Prostate gland (tissue), 2 donors: Measurements from ENCODE around the gene KIAA1143. TPM values are rescaled to one million over a fixed set of nuclear protein-coding genes. Genes with fewer than 3 reads are reported as not detected.

ENCODE experiments used
- DNase-seq: peaks from one replicate; pipeline ENCODE4 v3.0.0-alpha.2; 2019; ENCODE audit warnings: low spot score
- H3K27ac ChIP-seq, 2 donors: fragments of 200-600 bp; sonication (generic); 2 replicates each; pipeline ENCODE4 v1.5.1; 2017 to 2019
- H3K27me3 ChIP-seq: fragments of 200-600 bp; sonication (generic); replicated peaks from 2 replicates; pipeline ENCODE4 v1.5.1; 2019; ENCODE audit not compliant: insufficient read depth
- H3K36me3 ChIP-seq, 2 donors: fragments of 200-600 bp; sonication (generic); 1 replicate in 1 of 2; 2 replicates in 1 of 2; pipeline versions ENCODE4 v1.5.1 to v1.8.1; 2017 to 2019
- H3K4me1 ChIP-seq: fragments of 200-600 bp; sonication (generic); replicated peaks from 2 replicates; pipeline ENCODE4 v1.5.1; 2019
- H3K4me3 ChIP-seq, 2 donors: fragments of 200-600 bp; sonication (generic); 2 replicates each; pipeline ENCODE4 v1.5.1; 2017 to 2019
- H3K9me3 ChIP-seq: fragments of 200-600 bp; sonication (generic); 2 replicates; pipeline ENCODE4 v1.5.1; 2017
- POLR2A ChIP-seq: fragments of 450-650 bp; IDR thresholded peaks from one replicate; pipeline ENCODE4 v1.6.1; 2016; ENCODE audit warnings: antibody characterized with exemption, mild to moderate bottlenecking
- POLR2AphosphoS5 ChIP-seq: sonication (generic); formaldehyde crosslinking; IDR thresholded peaks from one replicate; pipeline ENCODE4 v1.6.1; 2017; ENCODE audit warnings: antibody characterized with exemption
- WGBS: methylation state at CpG from one replicate; pipeline ENCODE4 v1.1.5; 2018; 5-methylcytosine and 5-hydroxymethylcytosine counted together
- intact Hi-C: fragments of 100-400 bp; cut with DNase I; formaldehyde crosslinking; loops from one replicate; pipeline ENCODE4 v1.14.2; 2022
- total RNA-seq, 2 donors: library from RNA; depleted of rRNA; stranded (reverse); fragments of >200 nt; gene quantifications; one replicate each; pipeline ENCODE4 v1.1.0, GENCODE V29; 2016
- TF ChIP-seq, protein P1 (sequence below), 4 experiments: fragments of 200-600 bp in 2 of 4; fragments of 450-650 bp in 2 of 4; sonication (generic) in 2 of 4; IDR thresholded peaks; 1 replicate in 3 of 4; 2 replicates in 1 of 4; pipeline ENCODE4 v1.5.1; 2016 to 2019; ENCODE audit warnings: antibody characterized with exemption in 4 of 4, mild to moderate bottlenecking in 2 of 4, moderate library complexity in 2 of 4

KIAA1143 gene
- total RNA-seq, 2 donors from 2014 or later, result 23.6 to 24.4 TPM

DNA sequence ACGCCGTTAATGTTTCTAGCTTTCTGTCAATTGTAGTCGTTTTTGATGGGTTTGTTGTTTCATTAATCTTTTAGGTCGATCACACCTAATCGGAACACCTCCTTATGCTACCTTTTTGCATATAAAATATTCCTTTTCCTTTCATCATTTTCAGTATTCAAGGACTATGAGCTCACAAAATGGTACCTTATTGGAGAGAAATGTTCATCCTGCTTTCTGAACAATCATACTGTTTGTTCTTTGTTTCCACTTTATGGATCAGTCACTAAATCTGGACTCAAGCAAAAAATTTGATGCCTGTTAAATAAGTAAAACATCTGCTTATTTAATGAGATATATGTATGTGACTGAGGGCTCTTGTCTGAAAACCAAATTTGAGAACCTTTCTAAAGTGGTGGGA is 1.3 kb upstream of the KIAA1143 start:
- DNase-seq, result no peak
- no peak overlapping the region for H3K4me3 ChIP-seq
- 26% methylated on average over 5 of the region's 5 CpGs for WGBS
- intact Hi-C loops, result loop anchor here (5.0 to 10.0 kb wide), 2 partner anchors 50 to 102 kb away; partner anchors contain the start of genes TMEM42 and ZNF502
- no peaks in the 10 kb centered on the region for H3K36me3 ChIP-seq
- H3K9me3 ChIP-seq, result no peaks in the 10 kb centered on the region
- H3K27me3 ChIP-seq, result no peaks in the 10 kb centered on the region
- TF ChIP-seq POLR2A, result no peak
- TF ChIP-seq POLR2AphosphoS5, result no peak
- TF ChIP-seq, protein P1, sequence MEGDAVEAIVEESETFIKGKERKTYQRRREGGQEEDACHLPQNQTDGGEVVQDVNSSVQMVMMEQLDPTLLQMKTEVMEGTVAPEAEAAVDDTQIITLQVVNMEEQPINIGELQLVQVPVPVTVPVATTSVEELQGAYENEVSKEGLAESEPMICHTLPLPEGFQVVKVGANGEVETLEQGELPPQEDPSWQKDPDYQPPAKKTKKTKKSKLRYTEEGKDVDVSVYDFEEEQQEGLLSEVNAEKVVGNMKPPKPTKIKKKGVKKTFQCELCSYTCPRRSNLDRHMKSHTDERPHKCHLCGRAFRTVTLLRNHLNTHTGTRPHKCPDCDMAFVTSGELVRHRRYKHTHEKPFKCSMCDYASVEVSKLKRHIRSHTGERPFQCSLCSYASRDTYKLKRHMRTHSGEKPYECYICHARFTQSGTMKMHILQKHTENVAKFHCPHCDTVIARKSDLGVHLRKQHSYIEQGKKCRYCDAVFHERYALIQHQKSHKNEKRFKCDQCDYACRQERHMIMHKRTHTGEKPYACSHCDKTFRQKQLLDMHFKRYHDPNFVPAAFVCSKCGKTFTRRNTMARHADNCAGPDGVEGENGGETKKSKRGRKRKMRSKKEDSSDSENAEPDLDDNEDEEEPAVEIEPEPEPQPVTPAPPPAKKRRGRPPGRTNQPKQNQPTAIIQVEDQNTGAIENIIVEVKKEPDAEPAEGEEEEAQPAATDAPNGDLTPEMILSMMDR (IDR thresholded peaks at IDR 0.05), result no peak
- peaks cover 3% of the 10 kb centered on the region for H3K4me1 ChIP-seq
- no peak overlapping the region for H3K27ac ChIP-seq

DNA sequence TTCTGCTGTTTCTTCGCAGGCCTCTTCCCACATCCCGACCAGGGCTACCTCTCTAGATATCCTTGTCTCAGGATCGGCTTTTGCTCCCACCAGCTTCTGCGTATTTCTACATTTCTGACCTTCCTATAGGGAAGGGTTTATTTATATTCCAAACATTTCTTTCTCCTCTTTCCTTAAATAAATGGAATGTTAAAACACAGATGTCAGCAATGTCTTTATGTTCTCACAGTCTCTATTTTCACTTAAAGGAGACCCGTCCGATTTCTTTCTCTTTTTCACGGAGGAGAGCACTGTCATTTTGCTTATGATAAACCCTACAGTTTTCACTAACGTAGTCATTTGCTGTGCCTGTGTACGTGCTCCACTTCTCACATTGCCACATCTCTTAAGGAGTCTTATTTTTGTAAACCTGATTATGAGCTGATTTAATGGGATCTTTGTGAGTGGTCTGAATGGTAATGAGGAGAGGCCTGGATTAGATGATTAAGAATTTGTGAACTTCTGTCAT is 805 bp upstream of the KIAA1143 start:
- DNase-seq, result no peak
- Histone ChIP-seq H3K27me3 (no peaks in the 10 kb centered on the region), H3K36me3 (no peaks in the 10 kb centered on the region), H3K4me3 (peak overlapping the region; percentile 64 to 77), H3K27ac (no peak overlapping the region), H3K9me3 (no peaks in the 10 kb centered on the region), H3K4me1 (peaks cover 3% of the 10 kb centered on the region)
- WGBS, result 1% methylated on average over 9 of the region's 9 CpGs
- TF ChIP-seq POLR2AphosphoS5, result no peak
- no peak for TF ChIP-seq POLR2A
- TF ChIP-seq, protein P1 (IDR thresholded peaks at IDR 0.05), result no peak
- intact Hi-C loops, result loop anchor here (5.0 to 10.0 kb wide), 2 partner anchors 50 to 103 kb away; partner anchors contain the start of genes TMEM42 and ZNF502

DNA sequence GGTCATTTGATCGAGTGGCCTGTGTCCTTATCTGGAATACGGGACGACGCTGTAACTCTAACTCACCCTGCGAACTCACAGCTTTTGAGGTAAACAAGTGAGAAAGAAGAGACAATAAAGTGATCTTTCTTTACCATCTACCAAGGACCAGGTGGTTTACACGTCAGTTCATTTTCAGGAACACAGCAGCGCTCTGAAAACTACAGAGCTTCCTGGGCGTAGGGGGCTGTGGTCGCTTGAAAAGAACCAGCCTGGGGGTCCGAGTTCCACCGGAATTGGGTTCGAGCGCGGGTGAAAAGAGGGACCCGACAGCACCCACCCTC is 357 bp downstream of the KIAA1143 start:
- Histone ChIP-seq H3K36me3 (no peaks in the 10 kb centered on the region), H3K27ac (peak overlapping the region; percentile 63 to 71), H3K4me3 (peak overlapping the region; percentile 64 to 77), H3K4me1 (peaks cover 3% of the 10 kb centered on the region), H3K9me3 (no peaks in the 10 kb centered on the region), H3K27me3 (no peaks in the 10 kb centered on the region)
- intact Hi-C loops, result loop anchor here (5.0 to 10.0 kb wide), 2 partner anchors 49 to 104 kb away; partner anchors contain the start of genes TMEM42 and ZNF502
- no peak for TF ChIP-seq POLR2AphosphoS5
- no peak for TF ChIP-seq POLR2A
- TF ChIP-seq, protein P1 (IDR thresholded peaks at IDR 0.05), result no peak
- WGBS, result under 1% methylated on average over 15 of the region's 15 CpGs
- DNase-seq, result no peak

DNA sequence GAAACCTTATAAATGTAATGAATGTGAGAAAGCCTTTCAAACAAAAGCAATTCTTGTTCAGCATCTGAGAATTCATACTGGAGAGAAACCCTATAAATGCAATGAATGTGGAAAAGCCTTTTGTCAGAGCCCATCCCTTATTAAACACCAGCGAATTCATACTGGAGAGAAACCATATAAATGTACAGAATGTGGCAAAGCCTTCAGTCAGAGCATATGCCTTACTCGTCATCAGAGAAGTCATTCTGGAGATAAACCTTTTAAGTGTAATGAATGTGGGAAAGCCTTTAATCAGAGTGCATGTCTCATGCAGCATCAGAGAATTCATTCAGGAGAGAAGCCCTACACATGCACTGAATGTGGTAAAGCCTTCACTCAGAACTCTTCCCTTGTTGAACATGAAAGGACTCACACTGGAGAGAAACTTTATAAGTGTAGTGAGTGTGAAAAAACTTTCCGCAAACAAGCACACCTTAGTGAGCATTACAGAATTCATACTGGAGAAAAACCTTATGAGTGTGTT is 26.7 kb downstream of the KIAA1143 start:
- H3K9me3 ChIP-seq, result no peaks in the 10 kb centered on the region
- no peaks in the 10 kb centered on the region for H3K36me3 ChIP-seq
- 100% methylated on average over 3 of the region's 3 CpGs for WGBS

DNA sequence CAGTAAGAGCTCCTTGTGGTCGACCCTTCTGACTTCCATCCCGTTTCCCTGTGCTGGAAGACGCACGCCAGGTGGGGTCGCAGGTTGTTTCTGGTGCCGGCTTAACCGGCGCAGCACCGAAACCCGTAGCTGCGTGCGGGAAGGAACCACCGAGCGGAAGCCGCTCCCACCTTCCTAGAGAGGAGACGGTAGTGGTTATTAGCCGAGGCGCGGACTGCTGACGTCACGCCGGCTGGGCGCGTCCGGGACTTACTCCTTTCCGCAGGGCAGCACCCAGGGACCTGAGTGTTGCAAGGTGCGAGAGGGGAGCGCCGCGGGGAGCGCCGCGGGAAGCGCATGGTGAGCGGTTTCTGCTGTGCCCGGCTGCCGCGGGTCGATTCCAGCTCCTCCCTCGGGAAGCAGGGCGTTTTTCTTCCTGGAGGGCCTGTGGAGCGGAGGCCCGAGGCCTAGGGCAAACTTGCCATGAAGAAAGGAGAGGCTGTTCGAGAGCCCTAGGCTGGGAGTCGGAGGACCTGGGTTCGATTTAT is 32.0 kb downstream of the KIAA1143 start, which contains the start of gene ZNF501:
Gene ZNF501, plus strand, starts transcription at position 252 of the 527 bp plus-strand sequence. CDS start 4,787 bp downstream, outside the sequence.
- no peaks in the 10 kb centered on the region for H3K9me3 ChIP-seq
- WGBS, result 0% methylated on average over 43 of the region's 46 CpGs

More for the DNA sequence above, 26.7 kb downstream of the KIAA1143 start:
- H3K4me3 ChIP-seq, result no peak overlapping the region
- intact Hi-C loops, result no loop called here
- no peak overlapping the region for H3K27ac ChIP-seq
- no peaks in the 10 kb centered on the region for H3K27me3 ChIP-seq
- no peak for DNase-seq
- TF ChIP-seq POLR2A, result no peak
- H3K4me1 ChIP-seq, result no peaks in the 10 kb centered on the region

More for the DNA sequence above, 32.0 kb downstream of the KIAA1143 start, which contains the start of gene ZNF501:
- TF ChIP-seq, protein P1 (IDR thresholded peaks at IDR 0.05), result peak in 1 of 4 experiments; percentile 12
- TF ChIP-seq POLR2AphosphoS5, result peak; percentile 95
- TF ChIP-seq POLR2A, result peak; percentile 55
- Histone ChIP-seq H3K27ac (peak within 1 kb of the TSS; percentile 48 to 58), H3K36me3 (no peaks in the 10 kb centered on the region), H3K27me3 (no peaks in the 10 kb centered on the region), H3K4me3 (peak within 1 kb of the TSS; percentile 72 to 73), H3K4me1 (no peaks in the 10 kb centered on the region)
- intact Hi-C loops, result loop anchor here (1.0 kb wide), 1 partner anchor 17 kb away; the partner anchor contains the start of gene ZNF502
- DNase-seq, result peak; percentile 92
